NCI-H146 treated with DMSO at 0.1 percent for 48 hours (cell line): Measurements from ENCODE around the gene PTPRM.

ENCODE experiments used
- DNase-seq: peaks from one replicate; lab custom pipeline; 2025; ENCODE audit not compliant: unreplicated experiment; lab: John Stamatoyannopoulos, UW

PTPRM gene

DNA sequence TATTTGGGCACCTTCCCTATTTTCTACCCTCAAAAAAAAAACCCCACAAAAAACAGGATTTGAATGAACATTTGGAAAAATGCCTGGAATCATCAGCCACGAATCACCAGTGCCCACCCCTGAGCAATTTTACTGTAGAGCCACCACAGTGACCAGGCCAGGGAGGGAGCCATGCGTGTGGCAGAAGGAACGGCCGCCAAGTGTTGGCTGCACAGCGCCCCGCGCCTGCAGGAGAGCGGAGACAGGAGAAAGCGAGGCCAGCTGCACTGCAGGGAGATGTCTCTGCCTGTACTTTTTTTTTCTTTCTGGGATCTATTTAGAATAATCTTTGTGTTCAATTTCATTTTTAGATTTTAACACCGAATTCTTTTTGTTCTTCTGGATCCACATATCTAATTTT, 772.8 kb downstream of the PTPRM start:
- no peak for DNase-seq

DNA sequence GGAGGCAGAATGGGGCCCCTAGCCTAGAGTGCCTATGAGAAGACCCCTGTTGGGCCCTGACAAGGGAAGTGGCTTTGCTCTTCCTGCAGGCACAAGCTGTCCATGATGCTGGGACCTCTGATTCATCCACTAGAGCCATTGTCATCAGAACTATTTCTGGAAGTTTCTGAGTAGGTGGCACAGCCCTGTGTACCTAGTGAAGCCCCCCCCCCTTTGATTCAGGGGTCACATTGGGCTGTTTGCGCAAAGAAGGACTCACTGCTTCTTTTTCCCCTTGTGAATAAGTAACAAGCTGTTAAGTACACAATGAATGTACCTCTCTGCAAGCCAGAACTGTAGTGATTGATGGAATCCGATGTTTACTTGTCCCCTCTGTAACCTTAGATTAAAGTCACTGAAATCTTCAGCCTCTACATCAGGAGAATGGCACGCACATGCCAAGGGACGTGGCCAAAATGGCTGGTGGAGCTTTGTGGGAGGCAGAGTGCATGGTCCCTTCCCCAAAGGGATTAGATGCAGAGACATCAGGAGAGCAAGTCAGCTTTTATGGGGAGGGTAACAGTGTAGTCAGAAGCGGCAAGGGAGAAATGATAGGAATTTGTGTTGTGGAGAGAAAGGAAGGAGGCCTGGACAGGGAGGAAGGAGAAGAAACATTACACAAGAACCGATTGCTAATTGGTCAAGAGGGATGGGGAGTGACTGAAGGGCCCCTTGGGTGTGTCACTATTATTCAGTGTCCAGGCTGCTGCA, 774.5 kb downstream of the PTPRM start:
- DNase-seq: no peak

DNA sequence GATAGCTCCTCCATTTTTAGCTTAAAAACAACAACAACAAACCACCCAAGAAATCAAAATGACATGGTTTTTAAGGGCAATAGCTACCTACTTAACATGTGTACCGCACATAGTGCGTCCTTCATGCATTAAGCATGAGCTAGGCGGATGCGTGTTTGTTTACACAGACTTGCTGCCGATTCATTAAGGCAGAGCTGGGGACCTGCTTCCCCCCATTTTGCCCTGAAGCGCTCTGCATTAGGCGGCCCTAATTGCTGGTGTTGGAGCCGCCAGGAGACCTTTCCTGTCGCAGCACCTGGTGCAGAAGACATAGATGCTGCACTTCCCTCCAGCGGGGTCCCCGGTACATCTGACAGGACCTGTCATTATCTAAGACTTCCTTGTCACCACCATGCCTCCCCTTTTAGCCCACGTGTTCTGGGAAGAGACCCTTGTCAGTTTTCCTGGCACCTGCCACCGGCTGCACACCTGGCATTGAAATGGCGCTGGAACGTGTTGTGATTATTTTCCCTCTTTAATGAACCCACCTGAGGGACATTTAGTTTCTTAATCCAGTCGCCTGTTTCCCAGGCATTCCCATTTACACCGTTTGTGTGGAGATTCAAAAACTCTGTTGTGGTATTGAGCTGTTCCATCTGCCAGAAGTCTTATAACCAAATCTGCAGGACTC, 781.1 kb downstream of the PTPRM start:
- peak; percentile 99 for DNase-seq

DNA sequence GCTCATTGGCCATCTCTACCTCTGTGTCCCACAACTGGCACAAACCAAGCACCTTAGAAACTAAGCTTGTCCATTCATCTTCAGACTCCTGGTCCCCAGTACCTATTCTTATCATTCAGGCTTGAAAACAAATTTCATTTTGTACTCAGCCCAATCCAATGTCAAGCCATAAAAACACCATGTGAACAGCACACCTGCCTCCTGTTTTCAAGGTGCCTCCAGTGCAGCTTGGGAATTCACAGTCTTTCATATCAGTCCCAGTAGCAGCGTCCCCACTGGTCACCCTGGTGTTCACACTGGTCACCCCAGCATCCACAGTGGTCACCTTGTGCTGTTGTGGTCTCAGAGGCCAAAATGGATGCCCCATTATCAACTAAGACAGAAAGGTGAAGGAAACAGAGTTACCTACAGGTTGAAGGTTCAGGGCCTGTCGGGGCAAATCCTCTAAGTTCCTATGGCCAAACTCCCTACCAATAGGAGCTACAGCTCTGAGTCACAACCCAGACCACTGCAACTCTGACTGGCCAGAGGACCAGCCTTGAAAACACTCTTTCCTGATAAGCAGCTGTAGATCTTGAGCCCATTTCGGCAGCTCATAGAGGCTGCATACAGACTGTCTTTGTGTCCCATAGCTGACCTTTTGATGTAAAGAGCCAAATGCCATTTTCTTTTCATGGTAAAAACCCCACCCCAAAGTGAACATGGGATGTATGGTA, 782.6 kb downstream of the PTPRM start:
- no peak for DNase-seq

DNA sequence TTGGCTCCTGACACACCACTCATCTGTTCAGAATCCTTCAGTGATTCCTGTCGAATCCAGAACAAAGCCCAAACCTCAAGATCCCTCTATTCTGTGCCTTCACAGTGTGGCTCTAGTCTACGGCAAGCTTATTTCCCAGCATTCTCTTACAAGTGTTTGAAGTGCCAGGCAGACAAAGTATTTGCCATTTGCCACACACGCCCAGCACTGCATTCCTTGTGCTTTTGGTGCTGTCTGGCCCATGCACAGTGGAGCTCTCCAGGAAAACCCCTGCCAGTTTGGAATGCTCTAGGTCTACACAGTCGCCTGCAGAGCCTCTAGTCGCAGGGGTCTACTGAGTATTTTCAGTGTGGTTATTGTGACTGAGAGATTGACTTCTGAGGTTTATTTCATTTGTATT, 783.5 kb downstream of the PTPRM start:
- no peak for DNase-seq

DNA sequence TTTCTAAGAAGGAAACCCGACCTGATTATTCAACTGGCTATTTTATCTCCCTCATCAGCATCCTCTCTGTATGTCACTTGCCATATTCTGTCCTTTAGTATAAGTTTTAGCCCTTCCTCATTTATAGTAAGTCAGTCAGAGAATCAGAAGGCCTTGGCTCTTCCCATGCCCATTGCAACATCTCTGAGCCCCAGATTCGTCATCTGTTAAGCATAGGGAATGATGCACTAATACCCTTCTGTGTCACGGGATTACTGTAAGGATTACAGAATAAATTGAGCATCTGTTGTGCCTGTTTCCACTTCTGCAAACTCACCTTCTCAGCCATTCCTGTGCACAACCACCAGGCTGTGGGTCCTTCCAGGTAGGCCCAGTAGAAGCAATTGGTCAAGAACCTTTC, 784.0 kb downstream of the PTPRM start:
- no peak for DNase-seq

DNA sequence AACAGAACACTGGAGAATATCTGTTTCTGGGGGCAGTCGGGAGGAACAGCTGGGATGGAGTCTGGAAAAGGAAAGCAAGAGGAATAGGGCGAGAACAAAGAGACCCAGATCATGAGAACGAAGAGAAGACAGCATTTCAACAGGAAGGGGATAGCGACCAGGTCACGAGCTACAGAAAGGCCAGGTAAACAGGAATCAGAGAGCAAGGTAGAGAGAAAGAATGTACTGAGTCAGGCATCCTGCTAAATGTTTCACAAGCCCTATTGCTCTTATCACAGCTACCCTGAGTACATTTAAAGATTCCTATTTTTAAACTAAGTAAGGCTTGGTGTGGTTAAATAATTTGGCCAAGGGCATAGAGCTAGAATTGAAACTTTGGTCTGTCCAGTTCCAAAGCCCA, 787.2 kb downstream of the PTPRM start:
- no peak for DNase-seq

DNA sequence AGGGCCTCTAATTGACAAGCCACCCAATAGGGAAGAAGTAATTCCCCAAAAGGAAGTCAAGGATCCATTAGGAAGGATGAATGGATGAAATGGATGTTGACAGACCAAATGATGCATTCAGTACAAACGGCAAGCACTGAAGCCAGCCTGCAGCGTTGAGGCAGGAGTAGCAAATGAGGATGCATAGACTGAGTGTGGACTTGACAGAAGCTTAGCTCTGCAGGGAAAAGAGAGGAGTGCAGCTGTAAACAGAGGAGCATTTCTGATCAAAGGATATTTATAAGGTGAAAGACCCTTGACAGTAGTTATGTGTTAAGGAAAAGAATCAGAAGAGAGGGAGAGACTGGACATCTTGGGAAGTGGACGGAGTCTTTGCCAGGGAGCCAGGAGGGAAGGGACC, 788.9 kb downstream of the PTPRM start:
- DNase-seq: no peak

DNA sequence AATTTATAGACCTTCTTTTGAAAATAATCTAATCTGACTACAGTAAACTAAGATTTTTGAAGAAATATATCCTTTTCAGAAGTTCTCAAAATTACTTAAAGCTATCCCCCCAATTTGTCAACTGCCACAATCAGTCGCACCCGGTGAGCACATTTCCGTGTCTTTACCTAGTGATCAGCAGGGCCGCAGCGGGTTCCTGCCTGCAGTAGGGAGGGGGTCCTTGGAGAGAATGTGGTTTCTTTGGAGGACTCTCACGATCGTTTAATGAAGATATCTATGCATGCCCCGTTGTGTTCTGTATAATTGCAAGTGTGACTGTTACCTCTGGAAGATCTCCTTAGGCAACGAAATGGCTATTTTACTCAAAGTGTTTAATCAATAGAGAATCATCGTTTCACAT, 790.2 kb downstream of the PTPRM start:
- DNase-seq: no peak

DNA sequence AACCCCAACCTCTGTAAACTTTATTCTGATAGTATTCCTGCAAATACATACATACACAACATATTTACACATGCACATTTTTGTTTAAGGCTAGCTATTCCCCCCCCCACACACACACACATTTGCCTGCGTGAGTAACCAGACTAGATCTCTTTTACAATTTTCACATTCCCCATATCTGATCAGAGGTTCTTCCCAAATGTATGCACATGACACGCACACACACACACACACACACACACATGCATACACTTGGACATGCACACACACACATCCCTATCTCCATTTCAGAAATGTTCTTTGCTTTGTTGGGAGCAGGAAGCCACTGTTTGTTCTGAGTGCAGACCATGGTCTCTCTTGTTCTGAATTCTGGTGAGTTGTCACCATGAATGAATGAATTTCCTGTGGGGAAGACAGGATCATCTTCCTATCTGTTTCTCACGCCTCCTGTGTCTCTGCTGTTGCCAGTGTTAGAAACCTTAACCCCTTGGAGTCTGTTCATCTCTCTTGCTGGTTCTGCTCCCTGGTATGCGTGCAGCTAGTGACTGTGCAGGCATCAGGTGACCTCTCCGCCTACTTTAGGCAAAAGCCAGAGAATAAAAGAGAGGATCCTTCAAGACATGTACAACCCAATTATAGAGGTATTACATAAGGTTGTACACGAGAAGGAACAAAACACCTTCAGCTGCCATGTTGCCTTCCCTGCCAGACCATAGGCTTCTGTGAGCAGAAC, 791.1 kb downstream of the PTPRM start:
- no peak for DNase-seq

DNA sequence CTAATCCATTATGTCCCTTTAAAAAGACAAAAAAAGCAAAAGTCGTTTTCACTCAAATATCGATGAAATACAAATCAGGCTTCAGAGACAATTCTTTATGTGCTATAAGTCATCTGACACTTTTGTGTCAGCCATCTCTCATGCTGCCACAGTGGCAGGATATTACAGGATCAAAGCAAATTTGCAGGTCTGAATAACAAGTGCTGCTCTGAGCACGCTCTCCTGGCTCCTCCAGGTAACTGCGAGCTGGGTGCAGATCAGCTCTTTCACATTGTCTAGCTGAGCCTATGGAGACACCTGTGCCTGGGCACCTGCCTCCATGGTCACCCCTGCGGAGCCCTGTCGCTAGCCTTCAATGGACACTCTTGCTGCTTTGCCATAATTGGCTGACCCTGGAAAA, 792.0 kb downstream of the PTPRM start:
- DNase-seq: peak; percentile 41

DNA sequence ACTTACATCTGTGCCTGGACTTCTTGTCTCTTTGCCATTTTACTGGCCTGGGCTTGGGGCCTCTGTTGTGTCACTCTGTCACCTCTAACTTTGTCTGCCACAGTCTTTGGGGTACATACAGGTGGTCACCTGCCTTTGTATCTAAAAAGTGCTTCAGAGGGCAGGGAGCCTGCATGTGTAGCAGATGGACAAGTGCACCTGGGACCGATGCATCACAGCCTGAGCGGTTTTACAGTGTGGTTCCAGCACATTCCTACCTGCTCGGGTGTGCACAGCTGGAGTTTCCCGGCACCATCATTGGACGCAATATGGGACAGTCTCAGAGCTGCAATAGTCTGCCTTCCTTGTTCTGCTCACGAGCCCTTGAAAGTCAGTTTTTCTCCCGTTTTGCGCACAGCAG, 792.4 kb downstream of the PTPRM start:
- DNase-seq: no peak

DNA sequence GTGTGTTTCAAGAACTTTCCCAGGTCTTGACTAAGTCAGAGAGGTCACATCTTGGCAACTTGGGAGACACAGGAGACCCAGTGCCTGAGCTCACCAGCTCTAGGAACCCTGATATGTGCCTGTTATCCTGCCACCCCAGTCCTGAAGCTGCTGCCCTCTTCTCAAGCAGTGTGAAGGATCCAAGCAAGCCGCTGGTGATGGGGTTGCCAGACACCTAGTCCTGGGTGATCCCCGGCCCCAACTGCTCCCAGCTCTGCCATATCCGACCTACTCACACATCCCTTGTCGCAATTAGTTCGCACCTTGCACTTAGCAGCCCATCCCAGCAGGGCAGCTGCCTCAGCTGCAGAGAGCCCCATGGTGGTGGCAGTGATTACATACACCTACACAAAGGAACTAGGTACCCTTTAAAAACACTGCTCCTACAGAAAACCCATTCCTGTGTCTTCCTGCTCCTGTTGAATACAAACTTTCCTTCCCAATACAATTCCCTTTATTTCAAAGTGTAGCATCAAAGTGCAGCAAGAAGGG, 794.9 kb downstream of the PTPRM start:
- DNase-seq: no peak

DNA sequence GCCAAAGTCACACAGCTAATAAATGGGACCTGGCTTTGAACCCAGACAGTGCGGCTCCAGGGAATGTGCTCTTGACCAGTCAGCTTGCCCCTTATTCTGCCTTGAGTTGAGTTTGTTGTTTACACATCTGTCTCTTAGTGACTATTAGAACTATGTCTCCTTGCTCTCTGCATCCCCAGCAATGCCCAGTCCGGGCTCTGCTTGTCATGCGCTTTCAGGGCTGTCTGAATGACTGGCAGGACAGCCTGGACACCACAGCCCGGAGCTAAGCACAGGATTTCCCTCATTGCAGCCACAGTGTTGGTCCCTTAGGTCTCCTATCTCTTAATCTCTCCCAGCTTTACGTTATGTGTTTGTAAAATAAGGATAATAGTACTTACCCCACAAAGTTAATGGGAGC, 795.7 kb downstream of the PTPRM start:
- DNase-seq: no peak

DNA sequence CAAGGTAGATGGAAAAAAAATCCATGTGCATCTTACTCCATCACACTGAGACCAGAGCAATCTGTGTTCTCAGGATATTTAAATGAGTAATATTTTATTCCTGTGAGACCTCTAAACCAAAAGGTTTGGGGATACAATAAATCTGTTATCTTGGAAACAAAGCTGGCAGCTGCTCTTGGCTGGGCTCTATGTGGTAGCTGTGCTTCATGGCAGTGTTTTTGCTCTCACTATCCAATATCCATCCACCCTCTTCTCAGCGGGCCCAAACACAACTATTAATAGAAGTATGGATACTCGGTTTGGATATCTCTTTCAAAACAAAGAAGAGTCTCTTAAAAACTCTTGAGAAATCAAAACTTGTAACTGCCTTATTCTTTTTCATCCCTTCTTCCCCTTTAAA, 797.3 kb downstream of the PTPRM start:
- DNase-seq: no peak

DNA sequence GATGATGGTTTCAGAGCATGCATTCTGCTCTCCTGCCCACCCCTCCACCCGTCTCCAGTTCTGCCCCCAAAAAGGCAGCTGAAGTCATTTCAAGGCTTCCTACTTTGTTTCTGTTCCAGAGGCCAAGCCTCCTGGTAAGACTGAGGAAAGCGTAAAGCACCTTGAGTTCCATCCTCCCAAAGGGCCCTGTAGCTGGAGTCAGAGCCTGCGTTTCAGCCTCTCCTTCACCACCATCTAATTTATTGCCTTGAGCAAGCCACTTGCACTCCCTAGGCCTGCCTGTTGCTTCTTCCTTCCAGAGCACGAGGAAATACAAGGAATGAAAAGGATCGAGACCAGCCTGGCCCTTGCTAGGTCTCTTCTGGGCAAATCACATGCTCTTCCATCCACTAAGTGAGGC, 797.9 kb downstream of the PTPRM start:
- no peak for DNase-seq

DNA sequence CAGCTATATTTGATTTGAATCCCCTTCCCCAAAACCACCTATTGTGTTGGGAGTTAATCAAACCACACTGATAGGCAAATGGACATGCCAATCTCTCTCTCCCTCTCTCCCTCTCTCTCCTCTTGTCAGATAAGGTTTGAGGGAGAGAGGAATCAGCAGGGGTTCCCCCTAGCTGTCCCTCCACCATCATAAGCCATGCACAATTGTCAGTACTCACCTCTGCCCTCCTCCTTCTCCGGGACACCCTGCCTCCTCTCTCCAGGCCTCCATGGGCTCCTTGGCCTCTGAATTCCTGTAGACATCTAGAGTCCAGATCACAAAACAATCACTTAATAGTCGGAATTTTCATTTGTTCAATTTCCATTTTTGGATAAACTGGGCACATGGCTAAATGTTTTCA, 798.4 kb downstream of the PTPRM start:
- no peak for DNase-seq

DNA sequence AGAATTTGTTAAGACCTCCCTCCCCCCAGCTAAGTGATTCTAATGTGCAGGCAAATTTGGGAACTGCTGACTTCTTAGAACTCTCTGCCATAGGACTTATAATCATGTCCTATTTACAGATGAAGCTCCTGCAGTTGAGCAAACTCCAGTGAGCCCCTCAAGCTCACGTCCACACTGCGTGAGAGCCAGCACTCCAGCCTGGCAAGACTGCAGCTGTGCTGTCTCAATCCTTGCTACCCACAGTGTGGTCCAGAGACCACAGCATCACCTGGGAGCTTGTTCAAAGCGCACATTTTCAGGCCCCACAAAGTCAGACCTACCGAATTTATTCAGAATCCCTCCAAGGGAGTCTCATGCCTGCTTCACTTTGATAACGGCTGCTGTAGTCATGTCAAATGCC, 799.0 kb downstream of the PTPRM start:
- DNase-seq: no peak

DNA sequence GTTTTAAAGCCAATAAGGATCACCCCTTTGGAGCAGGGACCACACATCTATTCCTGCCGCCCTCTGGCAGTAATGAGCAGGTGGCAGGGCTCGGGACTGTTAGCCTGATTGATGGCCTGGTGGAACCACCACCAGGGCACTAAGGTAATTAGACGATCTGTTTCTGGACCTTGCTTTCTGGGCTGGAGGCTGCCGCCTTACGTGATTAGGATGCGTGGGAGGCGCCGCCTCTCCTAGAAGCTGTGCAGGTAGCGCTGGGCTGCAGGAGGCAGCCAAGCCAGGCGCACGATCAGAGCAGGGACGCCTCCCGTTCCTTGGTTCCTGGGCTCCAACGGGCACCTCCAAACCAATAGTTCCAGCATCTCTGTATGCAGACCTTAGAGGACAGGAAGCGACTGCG, 799.5 kb downstream of the PTPRM start:
- no peak for DNase-seq

DNA sequence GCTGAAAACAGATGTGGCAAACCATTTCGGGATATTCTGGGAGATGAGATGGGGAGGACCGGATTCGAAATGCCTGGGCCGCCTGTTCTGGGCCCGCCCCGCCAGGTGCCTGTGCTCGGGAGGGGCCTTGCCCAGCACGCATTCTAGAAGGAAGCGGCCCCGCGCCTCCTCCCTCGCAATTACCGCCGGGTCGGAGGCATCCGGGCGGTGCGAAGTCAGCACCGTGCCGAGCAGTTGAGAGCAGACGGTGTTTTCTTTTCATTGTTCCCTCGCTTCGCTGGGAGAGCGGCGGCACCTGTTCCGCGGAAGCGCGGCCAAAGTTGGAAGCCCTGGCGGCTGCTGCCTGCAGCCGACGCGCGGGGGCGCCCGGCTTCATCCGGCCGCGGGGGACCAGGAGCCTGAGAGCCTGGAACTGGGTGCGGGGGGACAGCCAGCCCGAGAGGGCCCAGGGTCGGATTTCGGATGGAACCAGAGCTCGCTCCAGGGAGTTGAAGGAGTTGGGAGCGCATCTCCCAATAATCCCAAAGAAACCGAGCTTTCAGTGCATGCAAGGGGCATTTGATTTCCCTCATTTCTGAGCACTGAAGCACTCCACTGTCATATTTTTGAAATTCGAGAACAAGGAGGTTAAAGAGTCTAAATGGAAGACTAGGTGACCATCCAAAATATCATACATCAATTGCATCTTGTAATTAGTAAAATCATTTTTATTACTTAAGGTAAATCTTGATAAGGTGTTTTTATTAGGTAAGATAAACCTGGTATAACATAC, 800.3 kb downstream of the PTPRM start:
- peak; percentile 93 for DNase-seq
